WI38 (cell line): ENCODE data around the gene NSUN7.
A peak's percentile ranks its signal among the peaks of the same experiment; 100 is the strongest.
"Not testable (repeated sequence)": the region's sequence is repeated elsewhere in the genome, so short reads cannot be mapped to it uniquely, and the experiment has no call there.

Experiments used
- H3K4me3 ChIP-seq: 2 replicates; pipeline ENCODE4 v1.5.1; 2011; ENCODE audit warnings: low read depth, mild to moderate bottlenecking, control low read depth, low read length
- TF ChIP-seq, protein P1 (sequence below): IDR thresholded peaks from 2 replicates; pipeline ENCODE4 v1.5.1; 2012; ENCODE audit warnings: low read depth, mild to moderate bottlenecking, control low read depth, low read length

The NSUN7 gene, protein sequence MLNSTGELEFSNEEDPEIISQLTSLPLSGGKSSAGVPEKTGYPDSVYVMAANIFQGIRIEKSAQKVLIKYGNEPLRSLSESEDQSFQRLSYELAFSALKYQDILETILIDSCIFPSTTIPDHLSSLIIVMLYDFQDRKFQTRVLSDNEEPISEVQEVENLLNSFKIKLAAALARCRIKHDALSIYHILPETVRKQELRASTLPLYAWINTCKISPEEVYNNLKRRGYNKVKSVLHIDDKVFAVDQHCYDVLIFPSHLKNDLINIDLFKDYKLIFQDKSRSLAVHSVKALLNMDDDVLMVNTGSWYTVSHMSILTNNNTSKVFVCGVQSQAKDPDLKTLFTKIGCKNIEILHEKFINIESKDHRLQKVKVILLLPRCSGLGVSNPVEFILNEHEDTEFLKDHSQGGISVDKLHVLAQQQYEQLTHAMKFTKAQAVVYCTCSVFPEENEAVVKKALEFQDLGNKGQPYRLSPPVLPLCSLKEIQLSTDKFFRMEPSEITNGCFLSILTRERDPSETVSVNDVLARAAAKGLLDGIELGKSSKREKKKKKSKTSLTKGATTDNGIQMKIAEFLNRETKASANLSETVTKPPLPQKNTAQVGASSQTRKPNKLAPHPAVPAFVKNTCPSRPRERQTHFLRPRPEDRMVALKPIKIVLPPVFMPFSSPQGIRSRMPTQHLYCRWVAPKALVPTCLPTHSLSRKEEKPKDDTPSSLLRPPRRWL

DNA sequence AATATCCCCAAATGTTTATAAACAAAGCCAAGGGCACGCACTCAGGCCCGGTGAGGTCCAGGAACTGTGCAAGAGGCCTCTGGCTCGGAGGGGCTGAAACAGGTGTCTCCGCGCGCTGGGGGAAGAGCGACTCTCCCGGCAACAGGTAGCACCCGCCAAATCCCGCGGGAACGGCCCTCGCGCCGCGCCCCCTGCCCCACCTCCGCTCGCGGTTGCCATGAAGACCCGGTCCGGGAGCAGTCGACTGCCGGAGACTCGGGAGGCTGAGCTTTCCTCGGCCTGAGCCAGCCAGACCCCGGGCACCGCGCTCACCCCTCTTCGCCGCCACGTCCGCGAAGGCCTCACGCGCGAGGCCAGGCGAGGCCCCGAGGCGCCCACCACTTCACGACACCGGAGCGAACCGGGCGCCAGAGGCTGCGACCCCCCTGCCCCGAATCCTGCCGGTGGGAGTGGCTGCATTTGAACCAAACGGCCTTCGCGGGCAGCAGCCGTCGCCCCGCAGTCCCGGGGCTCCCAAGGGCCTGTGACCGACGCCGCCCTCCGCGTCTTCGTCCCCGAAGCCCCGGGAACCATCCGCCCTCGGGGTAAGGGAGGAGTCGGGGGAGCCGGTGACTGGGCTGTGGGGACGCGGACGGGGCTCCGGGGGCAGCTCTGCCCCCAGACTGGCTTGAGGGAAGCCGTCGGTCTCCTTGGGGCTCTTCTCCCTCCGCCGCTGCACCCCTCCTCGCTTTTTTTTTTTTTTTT is at the start of gene NSUN7:
Gene NSUN7 (plus strand): TSS at position 239 of the 744 bp plus-strand sequence. CDS start 739 bp downstream, outside the sequence.
- peak within 1 kb of the TSS; percentile 27 for H3K4me3 ChIP-seq
- TF ChIP-seq, protein P1, sequence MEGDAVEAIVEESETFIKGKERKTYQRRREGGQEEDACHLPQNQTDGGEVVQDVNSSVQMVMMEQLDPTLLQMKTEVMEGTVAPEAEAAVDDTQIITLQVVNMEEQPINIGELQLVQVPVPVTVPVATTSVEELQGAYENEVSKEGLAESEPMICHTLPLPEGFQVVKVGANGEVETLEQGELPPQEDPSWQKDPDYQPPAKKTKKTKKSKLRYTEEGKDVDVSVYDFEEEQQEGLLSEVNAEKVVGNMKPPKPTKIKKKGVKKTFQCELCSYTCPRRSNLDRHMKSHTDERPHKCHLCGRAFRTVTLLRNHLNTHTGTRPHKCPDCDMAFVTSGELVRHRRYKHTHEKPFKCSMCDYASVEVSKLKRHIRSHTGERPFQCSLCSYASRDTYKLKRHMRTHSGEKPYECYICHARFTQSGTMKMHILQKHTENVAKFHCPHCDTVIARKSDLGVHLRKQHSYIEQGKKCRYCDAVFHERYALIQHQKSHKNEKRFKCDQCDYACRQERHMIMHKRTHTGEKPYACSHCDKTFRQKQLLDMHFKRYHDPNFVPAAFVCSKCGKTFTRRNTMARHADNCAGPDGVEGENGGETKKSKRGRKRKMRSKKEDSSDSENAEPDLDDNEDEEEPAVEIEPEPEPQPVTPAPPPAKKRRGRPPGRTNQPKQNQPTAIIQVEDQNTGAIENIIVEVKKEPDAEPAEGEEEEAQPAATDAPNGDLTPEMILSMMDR = no peak

DNA sequence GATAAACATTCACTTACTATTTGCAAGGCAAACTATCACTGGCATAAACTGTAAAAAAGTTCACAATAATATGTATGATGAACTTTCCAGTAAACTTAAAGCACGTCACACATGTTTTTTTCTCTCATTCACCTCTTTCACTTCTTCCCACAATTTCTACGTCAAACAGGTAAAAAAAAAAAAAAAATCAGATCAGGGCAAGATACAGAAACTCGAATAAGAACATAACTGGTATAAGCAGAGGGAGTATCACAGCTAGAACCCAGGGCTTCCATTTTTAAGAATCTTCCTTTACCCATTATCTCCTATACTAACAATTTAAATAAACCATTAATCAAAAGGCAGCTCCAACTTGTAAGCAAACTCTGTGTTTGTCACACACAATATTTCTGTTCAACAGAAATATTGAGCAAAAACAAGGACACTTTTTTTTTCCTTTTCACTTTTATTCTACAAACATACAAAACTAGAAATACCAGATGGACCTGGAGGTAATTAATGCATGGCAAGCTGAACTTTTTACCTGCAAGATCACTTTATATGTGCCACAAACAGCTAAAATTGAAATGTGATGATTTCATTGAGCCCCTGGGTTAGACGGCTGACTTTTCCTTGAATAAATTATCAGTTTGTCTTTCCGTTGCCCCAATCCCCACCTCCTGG is 47.5 kb upstream of the NSUN7 start:
- no peak overlapping the region for H3K4me3 ChIP-seq

DNA sequence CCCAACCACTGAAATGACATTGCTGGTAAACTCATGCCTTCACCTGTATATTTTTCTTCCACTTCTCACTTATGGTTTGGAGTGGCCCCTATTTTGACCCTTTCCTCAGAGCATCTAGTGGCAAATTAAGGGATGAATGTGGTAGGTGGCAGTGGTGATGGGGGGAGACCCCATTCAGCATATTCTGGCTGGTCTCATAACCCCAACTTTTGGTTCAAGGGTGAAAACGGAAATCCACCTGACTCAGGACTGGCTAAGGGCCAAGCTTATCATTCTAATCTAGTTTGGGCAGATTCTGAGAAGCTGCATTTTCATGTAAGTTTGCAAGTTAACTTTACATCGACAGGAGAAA is 47.0 kb upstream of the NSUN7 start:
- TF ChIP-seq, protein P1 = no peak
- H3K4me3 ChIP-seq = no peak overlapping the region

More for the DNA sequence above, 47.5 kb upstream of the NSUN7 start:
- TF ChIP-seq, protein P1 = no peak

DNA sequence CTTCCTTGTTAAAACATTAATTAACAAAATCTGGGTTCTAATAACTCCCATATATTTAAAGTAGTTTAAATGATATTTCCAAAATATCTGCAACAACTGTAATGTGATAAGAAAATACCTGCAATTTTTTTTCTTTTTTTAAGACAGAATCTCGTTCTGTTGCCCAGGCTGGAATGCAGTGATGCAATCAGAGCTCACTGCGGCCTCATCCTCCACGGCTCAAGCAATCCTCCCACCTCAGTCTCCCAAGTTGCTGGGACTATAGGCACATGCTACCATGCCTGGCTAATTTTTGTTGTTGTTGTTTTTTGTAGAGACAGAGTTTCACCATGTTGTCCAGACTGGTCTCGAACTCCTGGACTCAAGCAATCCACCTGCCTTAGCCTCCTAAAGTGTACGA is 45.7 kb upstream of the NSUN7 start:
- TF ChIP-seq, protein P1 = no peak
- H3K4me3 ChIP-seq = no peak overlapping the region

DNA sequence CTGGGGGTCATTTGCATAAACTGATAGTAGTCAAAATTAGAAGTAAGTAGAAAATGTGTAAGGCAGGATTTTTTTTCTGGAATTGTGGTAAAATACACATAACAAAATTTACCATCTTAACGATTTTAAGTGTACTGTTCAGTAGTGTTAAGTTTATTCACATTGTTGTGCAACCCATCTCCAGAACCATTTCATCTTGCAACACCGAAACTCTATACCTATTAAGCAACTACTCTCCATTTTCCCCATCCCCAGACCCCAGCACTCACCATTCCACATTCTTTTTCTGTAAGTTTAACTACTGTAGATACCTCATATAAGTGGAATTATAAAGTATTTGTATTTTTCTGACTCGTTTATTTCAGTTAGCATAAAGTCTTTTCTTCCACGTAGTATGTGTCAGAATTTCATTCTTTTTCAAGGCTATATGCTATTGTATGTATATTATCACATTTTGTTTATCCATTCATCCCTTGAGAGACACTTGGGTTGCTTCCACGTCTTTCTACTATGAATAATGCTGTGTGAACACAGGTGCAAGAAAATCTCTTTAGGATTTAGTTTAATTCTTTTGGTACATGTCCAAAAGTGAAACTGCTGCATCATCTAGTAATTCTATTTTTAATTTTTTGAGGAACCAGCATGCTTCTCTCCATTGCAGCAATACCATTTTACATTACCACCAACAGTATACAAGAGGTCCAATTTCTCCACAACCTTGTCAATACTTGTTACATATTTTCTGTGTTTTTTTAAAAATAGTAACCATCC is 39.1 kb upstream of the NSUN7 start:
- TF ChIP-seq, protein P1 = no peak
- no peak overlapping the region for H3K4me3 ChIP-seq

DNA sequence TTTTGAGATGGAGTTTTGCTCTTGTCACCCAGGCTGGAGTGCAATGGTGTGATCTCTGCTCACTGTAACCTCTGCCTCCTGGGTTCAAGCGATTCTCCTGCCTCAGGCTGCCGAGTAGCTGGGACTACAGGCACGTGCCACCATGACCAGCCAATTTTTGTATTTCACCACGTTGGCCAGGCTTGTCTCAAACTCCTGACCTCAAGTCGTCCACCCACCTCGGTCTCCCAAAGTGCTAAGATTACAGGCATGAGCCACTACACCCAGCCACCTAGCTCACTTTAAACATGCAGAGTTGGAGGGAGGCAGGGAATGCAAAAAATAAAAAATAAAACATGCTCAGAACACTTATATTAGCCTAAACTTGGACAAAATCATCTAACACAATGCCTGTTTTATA is 36.8 kb upstream of the NSUN7 start:
- H3K4me3 ChIP-seq = not testable (repeated sequence)

DNA sequence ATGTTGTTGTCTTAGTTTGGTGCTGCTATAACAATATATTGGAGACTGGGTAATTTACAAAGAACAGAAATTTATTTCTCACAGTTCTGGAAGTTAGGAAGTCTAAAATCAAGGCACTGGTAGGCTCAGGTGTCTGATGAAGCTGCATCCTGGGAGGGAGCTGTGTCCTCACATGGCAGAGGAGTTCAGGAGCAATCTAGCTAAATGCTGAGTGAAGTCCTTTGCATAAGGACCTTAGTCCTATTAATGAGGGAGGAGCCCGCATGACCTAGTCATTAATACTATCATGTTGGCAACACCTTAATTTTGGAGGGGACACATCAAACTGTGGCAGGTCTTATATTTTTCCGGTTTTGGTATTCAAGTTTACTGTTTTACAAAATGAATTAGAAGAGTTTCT is 36.0 kb upstream of the NSUN7 start:
- H3K4me3 ChIP-seq = no peak overlapping the region
- TF ChIP-seq, protein P1 = no peak
